Mucosa of rectum (tissue), 2 donors: ENCODE results near the gene RAP1A.
"Not testable (repeated sequence)": the region's sequence is repeated elsewhere in the genome, so short reads cannot be mapped to it uniquely, and the experiment has no call there.

Experiments used
- H3K27ac ChIP-seq, 2 donors: one replicate each; pipeline ENCODE4 v1.7.0; 2013; ENCODE audit warnings: inconsistent platforms in 2 of 2, low read depth in 2 of 2, low read length in 2 of 2
- H3K27me3 ChIP-seq, 2 donors: one replicate each; pipeline ENCODE4 v1.7.0; 2013; ENCODE audit warnings: low read length in 2 of 2; ENCODE audit not compliant: control insufficient read depth in 2 of 2, insufficient read depth in 2 of 2
- H3K36me3 ChIP-seq, 2 donors: one replicate each; pipeline ENCODE4 v1.7.0; 2013; ENCODE audit warnings: low read length in 2 of 2; ENCODE audit not compliant: control insufficient read depth in 2 of 2, insufficient read depth in 2 of 2
- H3K4me1 ChIP-seq, 2 donors: one replicate each; pipeline ENCODE4 v1.7.0; 2013; ENCODE audit warnings: low read length in 2 of 2, mild to moderate bottlenecking in 1 of 2; ENCODE audit not compliant: control insufficient read depth in 2 of 2, insufficient read depth in 2 of 2
- H3K4me3 ChIP-seq, 2 donors: one replicate each; pipeline ENCODE4 v1.7.0; 2013; ENCODE audit warnings: low read length in 2 of 2
- H3K9ac ChIP-seq, 2 donors: one replicate each; pipeline ENCODE4 v1.7.0; 2013; ENCODE audit warnings: low read length in 2 of 2, low read depth in 1 of 2, mild to moderate bottlenecking in 1 of 2
- H3K9me3 ChIP-seq, 2 donors: one replicate each; pipeline ENCODE4 v1.7.0; 2013; ENCODE audit warnings: low read length in 2 of 2; ENCODE audit not compliant: control insufficient read depth in 2 of 2
- donor health status: healthy.
- donor health status: Normal muscosa, but diverticular disease.

The RAP1A gene

DNA sequence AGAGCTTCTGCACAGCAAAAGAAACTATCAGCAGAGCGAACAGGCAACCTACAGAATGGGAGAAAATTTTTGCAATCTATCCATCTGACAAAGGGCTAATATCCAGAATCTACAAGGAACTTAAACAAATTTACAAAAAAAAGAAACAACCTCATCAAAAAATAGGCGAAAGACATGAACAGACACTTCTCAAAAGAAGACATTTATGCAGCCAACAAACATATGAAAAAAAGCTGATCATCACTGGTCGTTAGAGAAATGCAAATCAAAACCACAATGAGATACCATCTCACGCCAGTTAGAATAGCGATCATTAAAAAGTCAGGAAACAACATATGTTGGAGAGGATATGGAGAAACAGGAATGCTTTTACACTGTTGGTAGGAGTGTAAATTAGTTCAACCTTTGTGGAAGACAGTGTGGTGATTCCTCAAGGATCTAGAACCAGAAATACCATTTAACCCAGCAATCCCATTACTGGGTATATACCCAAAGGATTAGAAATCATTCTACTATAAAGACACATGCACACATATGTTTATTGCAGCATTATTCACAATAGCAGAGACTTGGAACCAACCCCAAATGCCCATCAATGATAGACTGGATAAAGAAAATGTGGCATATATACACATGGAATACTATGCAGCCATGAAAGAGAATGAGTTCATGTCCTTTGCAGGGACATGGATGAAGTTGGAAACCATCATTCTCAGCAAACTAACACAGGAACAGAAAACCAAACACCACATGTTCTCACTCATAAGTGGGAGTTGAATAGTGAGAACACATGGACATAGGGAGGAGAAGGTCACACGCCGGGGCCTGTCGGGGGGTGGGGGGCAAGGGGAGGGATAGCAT lies 65.9 kb downstream of the RAP1A start:
- not testable (repeated sequence) for H3K4me1 ChIP-seq, H3K9ac ChIP-seq, H3K9me3 ChIP-seq, H3K36me3 ChIP-seq, H3K27me3 ChIP-seq, H3K4me3 ChIP-seq, H3K27ac ChIP-seq

DNA sequence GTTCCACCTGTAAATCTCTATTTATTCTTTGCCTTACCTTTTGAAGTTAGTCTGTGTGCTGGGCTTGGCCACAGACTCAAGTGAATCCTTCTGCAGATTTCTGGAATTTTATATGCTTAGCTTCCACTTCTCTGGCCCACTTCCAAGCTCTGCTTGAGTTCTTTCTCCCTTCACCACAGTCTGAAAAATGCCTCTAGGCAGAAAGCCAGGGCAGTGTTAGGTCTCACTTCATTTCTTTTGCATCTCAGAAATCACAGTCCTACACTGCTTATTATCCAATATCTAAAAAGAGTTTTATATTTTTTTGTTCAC lies 70.7 kb downstream of the RAP1A start:
- no peaks in the 10 kb centered on the region for H3K27me3 ChIP-seq
- no peak overlapping the region for H3K4me3 ChIP-seq
- no peak overlapping the region for H3K9ac ChIP-seq
- no peaks in the 10 kb centered on the region for H3K9me3 ChIP-seq
- H3K36me3 ChIP-seq = peaks cover 2 to 6% of the 10 kb centered on the region in 2 donors
- H3K4me1 ChIP-seq = peaks cover 4 to 5% of the 10 kb centered on the region in 2 donors
- no peak overlapping the region for H3K27ac ChIP-seq

DNA sequence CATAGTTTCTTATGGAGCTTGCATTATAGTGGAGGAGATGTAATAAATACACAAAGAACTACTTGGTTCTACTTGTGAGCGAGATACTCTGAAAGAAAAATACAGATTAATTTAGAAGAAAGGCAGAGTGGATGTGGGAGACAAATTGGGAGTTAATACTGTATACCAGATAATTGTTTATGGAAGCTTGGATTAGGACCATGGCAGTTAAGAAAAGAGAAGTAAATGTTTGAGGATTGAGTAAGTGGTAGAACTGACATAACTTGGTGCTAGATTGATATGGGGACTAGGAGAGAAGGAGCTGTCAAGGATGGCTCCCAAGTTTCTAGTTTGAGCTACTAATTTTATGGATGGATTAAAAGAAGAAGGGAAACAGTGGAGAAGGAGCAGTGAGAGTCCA lies 72.3 kb downstream of the RAP1A start:
- H3K9me3 ChIP-seq = no peaks in the 10 kb centered on the region

DNA sequence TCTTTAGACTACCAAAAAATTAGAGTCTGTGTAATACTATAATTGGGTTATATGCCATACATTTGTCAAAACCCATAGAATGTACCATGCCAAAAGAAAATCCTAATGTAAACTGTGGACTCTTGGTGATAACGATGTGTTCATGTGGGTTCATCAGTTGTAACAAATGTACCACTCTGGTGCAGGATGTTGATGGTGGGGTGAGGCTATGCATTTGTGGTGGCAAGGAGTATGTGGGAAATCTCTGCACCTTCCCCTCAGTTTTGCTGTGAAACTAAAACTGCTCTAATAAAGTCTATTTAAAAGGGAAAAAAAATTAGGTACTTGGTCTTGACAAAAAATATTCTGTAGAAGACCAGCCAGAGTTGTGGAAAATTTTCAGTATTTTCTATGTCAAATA lies 76.2 kb downstream of the RAP1A start:
- no peak overlapping the region for H3K9ac ChIP-seq
- H3K27me3 ChIP-seq = no peaks in the 10 kb centered on the region
- no peak overlapping the region for H3K27ac ChIP-seq
- H3K4me1 ChIP-seq = no peaks in the 10 kb centered on the region
- H3K4me3 ChIP-seq = no peak overlapping the region
- H3K36me3 ChIP-seq = peaks cover 21 to 37% of the 10 kb centered on the region in 2 donors
- no peaks in the 10 kb centered on the region for H3K9me3 ChIP-seq

More for the DNA sequence above, 72.3 kb downstream of the RAP1A start:
- Histone ChIP-seq H3K27me3 (no peaks in the 10 kb centered on the region), H3K27ac (no peak overlapping the region), H3K9ac (no peak overlapping the region), H3K4me3 (no peak overlapping the region), H3K4me1 (peaks cover 4 to 5% of the 10 kb centered on the region in 2 donors), H3K36me3 (peaks cover 2 to 6% of the 10 kb centered on the region in 2 donors)

DNA sequence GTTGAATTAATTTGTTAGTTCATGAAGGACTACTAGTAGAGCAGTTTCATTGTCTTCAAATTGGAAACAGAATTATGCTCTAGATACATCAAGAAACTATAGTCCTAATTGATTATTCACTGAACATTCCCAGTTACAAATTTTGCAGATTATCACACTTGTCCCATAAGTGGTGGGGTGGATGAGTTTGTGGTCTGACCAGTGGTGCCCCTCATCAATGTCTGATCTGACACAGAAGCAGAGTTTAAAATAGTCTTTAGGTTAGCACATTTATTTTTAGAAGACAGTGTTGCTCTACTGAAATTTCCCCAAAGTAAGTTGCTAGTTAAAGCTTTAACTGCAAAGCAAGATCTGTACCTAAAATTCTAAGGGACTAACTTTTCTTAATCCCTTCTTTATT lies 76.7 kb downstream of the RAP1A start:
- Histone ChIP-seq H3K9me3 (no peaks in the 10 kb centered on the region), H3K9ac (no peak overlapping the region), H3K27ac (no peak overlapping the region), H3K4me1 (no peaks in the 10 kb centered on the region), H3K27me3 (no peaks in the 10 kb centered on the region), H3K4me3 (no peak overlapping the region), H3K36me3 (peaks cover 24 to 42% of the 10 kb centered on the region in 2 donors)

- H3K9me3 ChIP-seq = no peaks in the 10 kb centered on the region
- no peak overlapping the region for H3K4me3 ChIP-seq
- H3K36me3 ChIP-seq = peaks cover 35 to 48% of the 10 kb centered on the region in 2 donors
- no peaks in the 10 kb centered on the region for H3K4me1 ChIP-seq
- H3K27me3 ChIP-seq = no peaks in the 10 kb centered on the region
- H3K27ac ChIP-seq = no peak overlapping the region
- H3K9ac ChIP-seq = no peak overlapping the region
Measured at GRCh38 chr1:111699268-111699667, 79.7 kb downstream of the RAP1A start.

- Histone ChIP-seq H3K4me3 (no peak overlapping the region), H3K27me3 (no peaks in the 10 kb centered on the region), H3K27ac (no peak overlapping the region), H3K36me3 (peaks cover 42 to 59% of the 10 kb centered on the region in 2 donors), H3K9ac (no peak overlapping the region), H3K9me3 (no peaks in the 10 kb centered on the region), H3K4me1 (no peaks in the 10 kb centered on the region)
Measured at GRCh38 chr1:111702504-111703050, 83.0 kb downstream of the RAP1A start.

GRCh38 chr1:111704240-111704639 lies 84.7 kb downstream of the RAP1A start:
- no peak overlapping the region for H3K27ac ChIP-seq
- no peak overlapping the region for H3K9ac ChIP-seq
- peaks cover 39 to 55% of the 10 kb centered on the region in 2 donors for H3K36me3 ChIP-seq
- no peak overlapping the region for H3K4me3 ChIP-seq
- no peaks in the 10 kb centered on the region for H3K9me3 ChIP-seq
- H3K27me3 ChIP-seq = no peaks in the 10 kb centered on the region
- H3K4me1 ChIP-seq = no peaks in the 10 kb centered on the region

DNA sequence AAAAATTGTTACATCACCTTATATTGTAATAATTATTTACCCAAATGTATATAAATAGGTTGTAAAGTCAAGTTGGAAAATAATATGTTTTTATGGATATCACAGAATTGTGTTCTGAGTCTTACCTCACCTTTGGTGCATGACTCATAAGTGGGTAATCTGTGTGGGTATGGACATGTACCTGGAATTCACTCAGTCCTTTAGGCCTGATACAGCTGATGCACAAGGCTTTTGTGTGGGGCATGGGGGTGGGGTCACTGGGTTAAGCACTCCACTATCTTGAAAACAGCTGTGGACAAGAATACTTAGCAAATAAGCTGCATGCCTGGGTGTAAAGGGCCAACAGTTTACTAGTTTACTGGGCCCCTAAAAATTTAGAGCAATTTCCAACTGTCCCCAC lies 85.2 kb downstream of the RAP1A start:
- H3K27ac ChIP-seq = no peak overlapping the region
- peaks cover 37 to 55% of the 10 kb centered on the region in 2 donors for H3K36me3 ChIP-seq

DNA sequence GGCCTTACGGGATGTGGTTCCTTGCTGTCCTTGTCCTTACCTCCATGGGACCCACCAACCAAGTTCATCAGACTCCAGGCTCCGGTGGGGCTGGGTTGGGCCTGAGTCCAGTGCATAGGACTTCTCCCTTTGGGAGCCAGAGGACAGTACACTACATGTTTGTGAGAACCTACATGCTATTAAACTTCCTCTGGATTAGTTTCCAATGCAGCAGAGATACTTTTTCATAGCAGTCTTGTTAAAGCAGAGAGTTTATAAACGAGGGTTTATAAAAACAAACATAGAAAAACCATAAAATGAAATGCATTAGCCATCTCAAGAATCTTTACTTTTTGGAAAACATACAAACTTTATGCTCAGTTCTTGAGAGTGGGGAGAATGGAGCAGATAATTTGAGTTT lies 86.3 kb downstream of the RAP1A start:
- Histone ChIP-seq H3K4me1 (no peaks in the 10 kb centered on the region), H3K27ac (no peak overlapping the region), H3K36me3 (peaks cover 31 to 45% of the 10 kb centered on the region in 2 donors)

More for the DNA sequence above, 85.2 kb downstream of the RAP1A start:
- Histone ChIP-seq H3K27me3 (no peaks in the 10 kb centered on the region), H3K4me3 (no peak overlapping the region), H3K9ac (no peak overlapping the region), H3K4me1 (no peaks in the 10 kb centered on the region), H3K9me3 (no peaks in the 10 kb centered on the region)

More for the DNA sequence above, 86.3 kb downstream of the RAP1A start:
- Histone ChIP-seq H3K9ac (no peak overlapping the region), H3K9me3 (no peaks in the 10 kb centered on the region), H3K4me3 (no peak overlapping the region), H3K27me3 (no peaks in the 10 kb centered on the region)
